ENCODE data around the gene MFAP5. TPM values are rescaled to one million over a fixed set of nuclear protein-coding genes. Genes with fewer than 3 reads are reported as not detected.

The MFAP5 gene
- polyA plus RNA-seq, 1 donor from 2014 or later = not detected

Other genes with a start within 250 kb of the MFAP5 start
- not detected for gene CLEC6A, start 206.9 kb downstream of the MFAP5 start, polyA plus RNA-seq
- gene CLEC4D, start 149.3 kb downstream of the MFAP5 start, polyA plus RNA-seq = not detected
- gene CLEC4E, start 121.9 kb downstream of the MFAP5 start, polyA plus RNA-seq = not detected
- gene AICDA, start 50.0 kb downstream of the MFAP5 start, polyA plus RNA-seq = 2.1 TPM
- gene RIMKLB, start 35.2 kb upstream of the MFAP5 start, polyA plus RNA-seq = 10.9 TPM
- gene A2ML1, start 159.8 kb upstream of the MFAP5 start, polyA plus RNA-seq = not detected